Erythroblast (primary cell): Measurements from ENCODE around the gene CNNM2.

Experiments used
- GATA1 ChIP-seq: IDR thresholded peaks from 2 replicates; pipeline ENCODE4 v1.6.1; 2011; ENCODE audit warnings: low read depth, mild to moderate bottlenecking, control low read depth, low read length, moderate library complexity
- POLR2A ChIP-seq: IDR thresholded peaks from 2 replicates; pipeline ENCODE4 v1.6.1; 2011; ENCODE audit warnings: mild to moderate bottlenecking, low read length

- TF ChIP-seq POLR2A = no peak
- no peak for TF ChIP-seq GATA1
Measured at GRCh38 chr10:102918817-102919245, 737 bp downstream of the CNNM2 start.
